D721Med (cell line): Measurements from ENCODE around the gene PCDH8.
A peak's percentile ranks its signal among the peaks of the same experiment; 100 is the strongest.

Source experiments
- DNase-seq: peaks from one replicate; pipeline ENCODE4 v3.0.0; 2011; ENCODE audit warnings: low spot score; ENCODE audit not compliant: insufficient read length
- FAIRE-seq: peaks from 2 replicates; lab custom pipeline; 2011; peaks lifted over from hg19 to GRCh38; lab: Jason Lieb, UNC
- CTCF ChIP-seq: IDR thresholded peaks from 2 replicates; pipeline ENCODE4 v1.5.1; 2012; ENCODE audit warnings: mild to moderate bottlenecking, control low read depth; ENCODE audit not compliant: insufficient read depth; ENCODE audit errors: missing control alignments

Gene PCDH8

GRCh38 chr13:52850396-52851136, 2.1 kb upstream of the PCDH8 start:
- no peak for DNase-seq
- FAIRE-seq, result no peak
- TF ChIP-seq CTCF, result peak; percentile 81

GRCh38 chr13:52850072-52850395, 1.6 kb upstream of the PCDH8 start:
- no peak for TF ChIP-seq CTCF
- DNase-seq (no peak), FAIRE-seq (no peak)

GRCh38 chr13:52849291-52850071, 1.0 kb upstream of the PCDH8 start:
- TF ChIP-seq CTCF, result no peak
- no peak for DNase-seq
- peak; percentile 84 for FAIRE-seq

- FAIRE-seq (no peak), DNase-seq (no peak)
- TF ChIP-seq CTCF, result no peak
Measured at GRCh38 chr13:52847682-52848432, 583 bp downstream of the PCDH8 start.

GRCh38 chr13:52847322-52847681, 1.1 kb downstream of the PCDH8 start:
- DNase-seq (no peak), FAIRE-seq (no peak)
- TF ChIP-seq CTCF, result no peak

- peak; percentile 40 for TF ChIP-seq CTCF
- DNase-seq (no peak), FAIRE-seq (no peak)
Measured at GRCh38 chr13:52846567-52847321, 1.7 kb downstream of the PCDH8 start.
